ENCODE results near the gene ANKZF1.
"Not testable (repeated sequence)": the region's sequence is repeated elsewhere in the genome, so short reads cannot be mapped to it uniquely, and the experiment has no call there.

Gene ANKZF1

DNA sequence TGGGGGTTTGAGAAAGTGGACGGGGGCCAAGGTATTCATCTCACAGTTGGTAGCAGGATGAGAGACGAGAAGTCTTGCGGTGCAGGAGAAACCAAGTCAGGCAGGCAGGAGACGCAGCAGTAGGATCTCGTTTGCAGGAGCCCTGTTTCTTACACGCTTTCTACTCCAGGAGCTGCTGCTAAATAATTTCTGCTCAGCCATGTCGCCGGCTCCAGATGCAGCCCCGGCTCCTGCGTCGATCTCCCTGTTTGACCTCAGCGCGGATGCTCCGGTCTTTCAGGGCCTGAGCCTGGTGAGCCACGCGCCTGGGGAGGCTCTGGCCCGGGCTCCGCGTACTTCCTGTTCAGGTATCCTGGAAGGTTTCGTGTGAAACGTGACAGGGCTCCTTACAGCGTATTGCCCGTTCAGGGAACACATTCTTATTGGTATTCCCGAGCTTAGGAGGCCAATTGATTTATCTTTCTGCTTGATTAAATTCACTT, 494 bp downstream of the ANKZF1 start:
- FAIRE-seq: no peak

DNA sequence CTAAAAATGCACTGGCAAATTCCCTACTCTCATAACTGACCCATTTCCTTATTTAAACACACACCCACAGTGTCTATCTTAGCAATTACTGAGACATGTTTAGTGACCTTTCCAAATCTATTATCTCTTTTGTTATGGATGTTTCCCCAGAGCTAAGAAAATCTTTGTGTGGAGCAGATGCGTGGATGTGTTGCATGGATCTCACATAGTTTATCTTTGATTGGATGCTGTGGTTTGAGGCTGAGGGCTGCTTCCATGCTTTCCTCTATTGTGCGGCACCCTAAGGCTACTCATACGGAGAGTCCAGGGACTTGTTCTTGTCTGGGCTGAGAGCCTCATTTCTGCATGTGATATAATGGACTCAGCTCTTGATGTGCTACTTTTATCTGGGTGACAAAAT, 4.7 kb downstream of the ANKZF1 start:
- no peak for FAIRE-seq

DNA sequence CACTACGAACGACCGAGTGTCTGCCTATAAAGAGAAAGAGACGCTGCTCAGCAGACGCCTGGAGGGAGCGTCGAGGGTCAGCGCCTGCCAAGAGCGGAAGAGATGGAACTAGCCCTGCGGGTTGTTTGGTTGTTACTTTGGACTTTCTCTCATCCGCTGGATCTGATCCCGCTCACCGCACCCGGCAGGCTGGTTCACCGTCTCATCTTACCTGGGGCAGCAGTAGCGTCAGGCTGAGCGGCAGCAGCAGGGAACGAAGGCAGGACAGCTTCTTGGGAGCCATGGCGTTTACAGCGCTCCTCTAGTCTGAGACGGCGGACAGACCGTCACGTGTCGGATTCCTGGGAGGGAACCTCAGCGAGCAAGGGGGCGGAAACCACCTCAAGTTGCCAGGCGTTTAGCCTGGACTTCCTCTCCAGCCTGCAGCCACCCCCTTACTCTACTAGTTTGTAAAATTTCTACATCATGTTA, 13.7 kb downstream of the ANKZF1 start:
- no peak for FAIRE-seq

DNA sequence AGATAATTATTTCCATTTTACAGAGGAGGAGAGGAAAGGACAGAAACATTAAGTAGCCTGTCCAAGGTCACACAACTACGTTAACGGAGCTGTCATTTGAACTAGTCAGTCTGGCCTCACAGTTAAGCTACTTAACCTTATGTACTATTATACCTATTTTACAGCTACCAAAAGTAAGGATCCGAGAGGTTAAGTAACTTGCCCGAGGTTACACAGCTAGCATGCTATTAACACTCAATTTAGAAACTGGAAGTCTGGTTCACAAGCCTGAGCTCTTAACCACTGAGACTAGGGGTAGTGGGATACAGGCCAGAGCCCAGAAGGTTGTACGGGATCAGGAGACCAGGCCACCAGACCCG, 15.2 kb downstream of the ANKZF1 start:
- FAIRE-seq: no peak

DNA sequence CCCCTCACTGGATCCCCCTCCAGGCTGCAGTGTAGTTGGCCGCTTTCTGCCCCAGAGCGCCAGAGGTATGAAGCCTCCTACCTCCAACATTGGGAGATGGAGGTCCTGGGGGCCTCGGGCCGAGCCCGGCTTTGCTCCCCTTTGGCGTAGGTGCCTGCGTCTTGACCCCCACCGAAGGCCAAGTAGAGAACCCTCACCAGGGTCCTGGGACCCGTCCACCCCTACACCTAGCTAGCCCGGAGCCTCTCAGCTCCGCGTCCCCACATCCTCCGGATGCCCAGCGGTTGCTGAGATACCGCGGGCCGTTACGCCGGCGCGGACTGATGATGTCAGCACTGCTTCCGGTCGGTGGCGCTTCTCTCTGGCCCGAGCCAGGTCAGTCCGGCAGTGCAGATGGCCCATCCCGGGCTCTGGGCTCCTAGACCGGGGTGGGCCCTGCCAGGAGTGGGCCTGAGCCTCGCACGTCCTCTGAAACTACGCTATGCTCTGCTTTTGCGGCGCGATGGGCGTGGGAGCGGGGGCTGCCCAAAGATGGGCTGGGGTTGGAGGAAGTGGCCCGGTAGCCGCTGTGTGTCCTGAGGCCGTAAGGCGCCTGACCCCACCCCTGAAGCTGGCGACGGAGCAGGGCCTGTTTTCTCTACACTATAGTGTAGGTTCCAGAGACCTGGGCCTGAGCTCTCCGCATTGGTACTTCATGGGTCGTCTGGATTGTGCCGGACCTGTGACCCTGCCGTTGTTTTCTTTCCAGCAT, 15.7 kb downstream of the ANKZF1 start, which contains the start of the genes GLB1L and STK16:
Gene GLB1L (minus strand): TSS at position 297 of the 751 bp plus-strand sequence. CDS start 1,871 bp downstream, outside the sequence.
Gene STK16 (plus strand): TSS at position 332 of the 751 bp plus-strand sequence. CDS start 521 bp downstream, outside the sequence.
- no peak for FAIRE-seq

DNA sequence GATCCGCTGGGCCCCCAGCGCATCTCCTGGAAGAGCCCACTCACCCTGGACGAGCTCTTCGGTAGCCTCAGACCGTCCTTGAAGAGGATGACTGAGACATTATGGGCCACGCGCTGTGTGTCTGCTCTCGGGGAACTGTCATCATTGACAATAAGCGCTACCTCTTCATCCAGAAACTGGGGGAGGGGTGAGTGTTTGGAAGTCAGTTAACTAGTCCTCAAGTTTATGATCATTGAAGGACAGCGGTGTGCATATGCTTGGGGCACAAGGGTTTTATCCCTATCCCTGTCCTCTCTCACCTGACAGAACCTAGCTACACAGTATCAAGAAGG, 16.3 kb downstream of the ANKZF1 start:
- no peak for FAIRE-seq

DNA sequence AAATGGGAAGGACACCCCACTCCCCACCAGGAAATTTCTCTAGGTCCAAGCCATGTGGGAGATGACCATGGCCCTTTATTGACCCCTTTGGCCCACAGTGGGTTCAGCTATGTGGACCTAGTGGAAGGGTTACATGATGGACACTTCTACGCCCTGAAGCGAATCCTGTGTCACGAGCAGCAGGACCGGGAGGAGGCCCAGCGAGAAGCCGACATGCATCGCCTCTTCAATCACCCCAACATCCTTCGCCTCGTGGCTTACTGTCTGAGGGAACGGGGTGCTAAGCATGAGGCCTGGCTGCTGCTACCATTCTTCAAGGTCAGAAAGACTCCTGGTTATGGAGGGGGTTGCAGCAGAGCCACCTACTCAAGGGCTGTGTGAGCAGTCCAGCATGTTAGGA, 17.0 kb downstream of the ANKZF1 start:
- FAIRE-seq: no peak

DNA sequence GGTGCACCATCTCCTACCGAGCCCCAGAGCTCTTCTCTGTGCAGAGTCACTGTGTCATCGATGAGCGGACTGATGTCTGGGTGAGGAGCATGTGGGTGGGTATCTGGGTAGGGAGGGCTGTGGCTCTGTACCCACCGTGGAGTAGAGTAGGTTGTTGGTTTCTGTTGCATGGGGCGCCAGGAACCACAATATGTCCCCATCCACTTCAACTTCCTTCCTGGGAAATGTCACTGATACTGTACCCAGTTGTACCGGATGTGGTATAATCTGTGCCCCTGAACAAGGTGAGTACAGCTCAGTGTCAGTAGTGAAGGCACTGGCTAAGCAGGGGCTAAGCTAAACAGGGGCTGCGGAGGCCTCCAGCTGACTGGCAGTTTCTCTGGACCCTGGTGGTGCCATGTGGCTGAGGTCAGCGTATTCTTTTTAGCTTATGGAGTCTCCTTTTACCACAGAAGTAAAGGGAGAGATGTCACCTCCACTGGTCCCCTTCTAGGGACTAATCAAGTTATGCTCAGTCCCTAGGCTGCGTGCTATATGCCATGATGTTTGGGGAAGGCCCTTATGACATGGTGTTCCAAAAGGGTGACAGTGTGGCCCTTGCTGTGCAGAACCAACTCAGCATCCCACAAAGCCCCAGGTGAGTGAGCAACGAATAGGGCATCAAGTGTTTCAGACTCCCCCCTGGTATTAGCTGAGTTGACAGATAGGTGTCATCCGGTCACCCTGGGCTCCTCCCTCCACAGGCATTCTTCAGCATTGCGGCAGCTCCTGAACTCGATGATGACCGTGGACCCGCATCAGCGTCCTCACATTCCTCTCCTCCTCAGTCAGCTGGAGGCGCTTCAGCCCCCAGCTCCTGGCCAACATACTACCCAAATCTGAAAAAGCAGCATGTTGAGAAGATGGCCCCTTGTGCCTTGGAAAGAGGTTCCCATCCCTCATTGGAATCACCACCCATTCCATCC, 18.4 kb downstream of the ANKZF1 start:
- FAIRE-seq: no peak

DNA sequence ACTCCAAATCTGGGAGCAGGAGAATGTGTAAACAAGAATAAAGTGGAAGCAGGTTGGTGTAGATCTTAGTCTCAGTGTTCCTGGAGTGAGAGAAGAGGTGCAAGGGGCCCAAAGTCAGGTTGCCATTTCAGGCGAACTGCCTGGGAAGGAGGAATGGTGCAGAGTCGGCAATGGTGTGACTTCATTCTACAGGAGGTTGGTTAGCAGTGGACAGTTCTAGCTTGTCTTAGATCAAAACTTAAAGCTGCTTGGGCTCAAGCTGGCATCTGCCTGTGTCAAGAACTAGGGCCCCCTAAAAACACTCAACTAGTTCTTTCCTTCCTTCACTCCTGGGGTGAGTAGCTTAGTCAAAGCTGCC, 19.2 kb downstream of the ANKZF1 start:
- no peak for FAIRE-seq

DNA sequence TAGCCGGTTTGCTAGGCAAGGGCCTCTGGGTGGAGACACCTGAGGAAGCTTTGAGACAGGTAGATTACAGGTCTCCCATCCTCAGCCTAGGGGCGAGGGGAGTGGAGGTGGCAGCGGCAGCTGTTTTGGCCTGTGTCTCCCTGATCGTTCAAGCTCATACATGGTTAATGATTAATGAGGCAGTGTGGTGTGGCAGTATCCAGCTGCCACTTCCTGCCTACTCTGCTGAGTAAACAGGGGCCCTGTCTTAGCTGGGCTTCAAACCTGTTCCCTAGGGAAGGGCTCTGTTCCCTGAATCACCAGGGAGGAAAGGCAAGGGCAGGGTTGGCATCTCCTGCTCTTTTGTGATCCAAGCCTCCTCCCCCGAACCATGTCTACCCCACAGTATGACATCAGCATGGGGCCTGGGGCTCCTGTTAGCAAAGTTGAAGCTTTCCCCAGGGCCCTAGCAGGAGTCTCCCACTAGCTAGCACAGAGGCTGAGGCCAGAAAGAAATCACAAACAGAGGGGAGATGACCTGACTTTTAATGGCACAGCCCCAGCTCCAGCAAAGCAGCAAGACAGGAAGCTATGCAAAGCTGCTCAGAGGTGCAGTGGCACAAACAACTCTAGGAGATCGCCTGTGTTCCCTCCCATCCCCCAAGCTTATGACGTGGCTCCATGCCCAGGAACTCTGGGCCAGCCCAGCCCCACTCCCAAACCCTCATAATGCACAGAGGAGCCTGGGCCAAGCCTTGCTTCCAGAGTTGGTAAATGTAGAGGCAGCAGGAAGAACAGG, 19.8 kb downstream of the ANKZF1 start:
- FAIRE-seq: no peak

DNA sequence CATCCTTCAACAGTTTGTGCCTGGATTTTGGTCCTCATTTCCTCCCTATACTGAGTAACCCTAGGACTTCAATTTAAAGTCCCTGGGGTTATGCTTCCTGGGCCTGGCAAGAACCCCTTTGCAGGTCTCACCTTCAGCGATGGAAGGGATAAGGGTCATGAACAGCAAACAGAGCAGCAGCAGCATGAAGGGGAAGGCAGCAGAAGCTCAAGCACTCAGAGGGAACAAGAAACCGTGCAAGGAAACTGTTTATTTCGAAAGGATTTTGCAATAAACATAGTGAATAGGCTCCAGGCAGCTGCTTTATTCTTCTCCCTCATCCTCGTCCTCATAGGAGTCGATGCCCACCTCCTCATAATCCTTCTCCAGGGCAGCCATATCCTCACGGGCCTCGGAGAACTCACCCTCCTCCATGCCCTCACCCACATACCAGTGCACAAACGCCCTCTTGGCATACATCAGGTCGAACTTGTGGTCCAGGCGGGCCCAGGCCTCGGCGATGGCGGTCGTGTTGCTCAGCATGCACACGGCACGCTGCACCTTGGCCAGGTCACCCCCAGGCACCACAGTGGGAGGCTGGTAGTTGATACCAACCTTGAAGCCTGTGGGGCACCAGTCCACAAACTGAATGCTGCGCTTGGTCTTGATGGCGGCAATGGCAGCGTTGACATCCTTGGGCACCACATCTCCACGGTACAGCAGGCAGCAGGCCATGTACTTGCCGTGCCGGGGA, 20.6 kb downstream of the ANKZF1 start:
- FAIRE-seq: no peak

DNA sequence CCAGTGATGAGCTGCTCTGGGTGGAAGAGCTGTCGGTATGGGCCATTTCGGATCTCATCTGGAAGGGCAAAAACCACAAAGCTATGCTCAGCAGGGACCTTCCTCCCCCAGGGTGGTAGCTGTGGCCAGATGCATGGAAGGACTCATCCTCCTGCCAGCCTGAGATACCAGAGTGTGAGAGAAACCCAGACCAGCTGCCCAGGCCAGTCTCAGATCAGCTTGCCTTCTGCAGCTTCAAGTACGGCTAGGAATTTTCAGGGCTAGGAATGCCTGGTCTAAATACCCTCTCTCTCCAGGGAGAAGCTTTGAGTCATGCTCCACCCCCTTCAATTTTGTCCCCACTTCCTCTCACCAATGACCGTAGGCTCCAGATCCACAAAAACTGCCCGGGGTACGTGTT, 22.1 kb downstream of the ANKZF1 start:
- FAIRE-seq: no peak

DNA sequence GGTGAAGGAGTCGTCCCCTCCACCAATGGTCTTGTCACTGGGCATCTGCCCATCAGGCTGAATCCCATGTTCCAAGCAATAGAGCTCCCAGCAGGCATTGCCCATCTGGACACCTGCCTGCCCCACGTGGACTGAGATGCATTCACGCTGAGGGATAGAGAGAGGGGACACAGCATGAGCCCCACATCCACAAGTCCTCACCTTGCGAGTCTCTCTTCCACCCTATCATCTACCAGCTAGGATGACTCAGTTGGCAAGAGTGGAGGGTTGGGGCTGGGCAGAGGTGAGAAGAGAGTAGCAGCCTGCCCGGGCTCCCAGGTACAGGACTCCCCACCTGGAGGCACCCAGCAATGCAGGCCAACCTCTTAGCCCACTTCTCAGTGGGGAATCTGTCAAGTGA, 22.5 kb downstream of the ANKZF1 start:
- FAIRE-seq: no peak

DNA sequence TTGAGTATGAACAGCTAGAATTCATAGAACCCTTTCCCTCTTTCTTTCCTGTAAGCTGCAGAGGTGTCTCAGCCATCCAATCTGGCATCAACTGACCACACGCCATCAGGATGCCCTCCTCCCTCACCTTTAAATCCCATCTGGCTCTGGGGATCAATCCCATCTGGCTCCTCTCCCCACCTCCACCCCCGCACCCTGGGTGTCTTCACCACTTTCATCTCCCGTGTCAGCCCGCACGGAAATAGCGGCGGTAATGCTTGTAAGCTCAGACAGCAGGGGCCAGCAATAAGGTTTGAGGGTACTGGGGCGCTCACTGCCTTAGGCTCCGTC, 22.9 kb downstream of the ANKZF1 start:
- no peak for FAIRE-seq

DNA sequence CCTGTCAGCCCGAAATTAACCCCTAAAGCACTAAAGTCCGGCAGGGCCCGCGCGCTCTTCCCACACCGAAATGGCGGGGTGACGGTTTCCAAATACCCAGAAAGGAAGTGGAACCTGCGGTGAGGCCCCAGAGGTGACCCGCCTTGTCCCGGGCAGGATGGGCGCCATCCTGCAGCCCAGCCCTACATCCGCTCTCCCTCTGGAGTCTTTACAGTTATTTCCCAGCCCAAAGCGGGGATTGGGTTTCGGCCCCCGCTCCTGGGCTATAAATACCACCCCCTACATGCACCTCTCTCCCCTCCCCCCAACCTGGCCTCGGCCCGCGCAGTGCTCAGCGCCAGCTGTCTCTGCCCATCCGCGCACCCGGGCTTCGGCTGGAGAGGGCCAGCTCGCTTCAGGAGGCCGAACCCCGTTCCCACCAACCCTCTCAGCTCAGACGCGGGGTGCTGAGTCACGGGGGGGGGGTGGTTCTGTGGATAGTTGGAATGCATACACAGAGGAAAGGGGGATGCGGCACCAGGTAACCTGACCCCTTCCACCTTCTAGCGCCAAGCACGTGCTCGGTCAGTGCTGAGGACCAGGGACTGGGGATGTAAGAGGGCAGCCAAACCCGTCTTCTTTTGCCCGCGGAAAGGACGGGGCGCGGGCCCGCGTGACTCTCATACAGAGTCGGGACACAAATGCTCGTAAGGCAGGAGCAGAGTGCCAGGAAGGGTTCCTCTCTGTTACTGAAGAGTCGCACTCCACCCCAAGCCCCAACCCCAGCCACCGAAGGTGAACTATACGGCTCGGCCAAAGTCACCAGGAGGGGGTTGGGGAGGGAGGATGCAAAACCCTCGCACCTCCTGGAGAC, 23.5 kb downstream of the ANKZF1 start, which contains the start of gene TUBA4B:
Gene TUBA4B (plus strand): TSS at position 344 of the 853 bp plus-strand sequence. CDS start 165 bp downstream, at position 509.
- FAIRE-seq: no peak

DNA sequence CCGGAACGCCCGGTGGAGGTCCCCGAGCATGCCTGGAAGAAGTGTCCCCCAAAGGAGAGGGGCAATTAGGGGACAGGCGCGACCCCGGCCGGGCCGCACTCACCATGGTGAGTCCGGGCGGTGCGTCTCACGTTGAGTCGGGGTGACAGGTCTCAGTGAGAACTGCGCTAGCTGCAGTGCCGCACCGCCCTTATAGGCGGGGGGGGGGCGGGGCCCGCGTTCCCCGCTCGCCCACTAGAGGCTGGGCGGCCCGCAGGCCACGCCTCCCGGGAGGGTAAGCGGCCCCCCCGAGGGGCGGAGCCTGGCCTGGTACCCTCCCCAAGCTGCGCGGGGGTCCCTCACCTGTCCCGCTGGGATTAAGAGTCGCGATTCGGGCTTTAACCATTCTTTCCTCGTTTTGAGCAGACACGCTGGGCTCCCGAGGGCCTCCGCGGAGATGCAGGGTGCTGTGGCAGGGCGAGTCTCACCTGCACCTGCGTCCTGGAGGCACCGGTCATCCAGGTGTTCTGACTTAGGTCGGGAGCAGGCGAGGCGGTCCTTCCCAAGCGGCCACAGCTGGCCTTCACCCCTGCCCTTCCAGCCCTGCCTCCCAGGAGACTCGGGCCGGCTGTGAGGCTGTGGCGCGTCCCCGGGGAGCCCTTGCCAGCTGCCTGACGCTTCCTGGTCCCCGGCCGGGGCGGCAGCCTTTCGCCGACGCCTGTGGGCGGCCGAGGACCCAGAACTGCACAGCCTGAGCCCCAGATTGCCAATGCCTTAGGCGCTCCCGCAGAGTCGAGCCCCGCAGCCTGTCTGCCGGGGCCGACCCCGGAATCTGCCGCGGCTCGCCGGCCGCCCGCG, 24.4 kb downstream of the ANKZF1 start, which contains the start of gene TUBA4A:
Gene TUBA4A (minus strand): TSS at position 166 of the 837 bp plus-strand sequence. CDS start 60 bp downstream, at position 106.
- FAIRE-seq: no peak

DNA sequence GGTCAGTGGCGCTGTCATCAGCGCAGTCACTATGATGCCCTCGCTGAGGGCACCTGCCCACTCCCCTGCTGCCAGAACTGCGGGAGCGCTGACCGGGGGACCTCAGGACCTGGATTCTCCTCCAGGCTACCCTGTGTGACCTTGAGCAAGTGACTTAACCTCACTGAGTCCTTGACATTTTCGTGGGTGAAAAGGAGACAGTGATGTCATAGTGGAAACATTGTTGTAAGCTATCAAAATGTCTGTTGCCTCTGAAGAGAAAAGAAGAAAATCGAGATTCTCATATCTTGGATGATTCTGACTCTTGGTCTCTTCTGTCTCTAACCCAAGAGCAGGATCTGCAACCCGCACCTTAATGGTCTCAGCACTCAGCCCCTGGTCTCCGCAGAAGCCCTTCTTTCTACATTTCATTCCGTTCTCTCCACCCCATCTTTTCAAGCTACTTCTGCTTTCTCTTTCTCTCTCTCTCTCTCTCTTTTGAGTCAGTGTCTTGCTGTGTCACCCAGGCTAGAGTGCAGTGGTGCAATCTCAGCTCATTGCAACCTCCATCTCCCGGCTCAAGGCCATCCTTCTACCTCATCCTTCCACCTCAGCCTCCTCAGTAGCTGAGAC, 25.1 kb downstream of the ANKZF1 start:
- FAIRE-seq: no peak

DNA sequence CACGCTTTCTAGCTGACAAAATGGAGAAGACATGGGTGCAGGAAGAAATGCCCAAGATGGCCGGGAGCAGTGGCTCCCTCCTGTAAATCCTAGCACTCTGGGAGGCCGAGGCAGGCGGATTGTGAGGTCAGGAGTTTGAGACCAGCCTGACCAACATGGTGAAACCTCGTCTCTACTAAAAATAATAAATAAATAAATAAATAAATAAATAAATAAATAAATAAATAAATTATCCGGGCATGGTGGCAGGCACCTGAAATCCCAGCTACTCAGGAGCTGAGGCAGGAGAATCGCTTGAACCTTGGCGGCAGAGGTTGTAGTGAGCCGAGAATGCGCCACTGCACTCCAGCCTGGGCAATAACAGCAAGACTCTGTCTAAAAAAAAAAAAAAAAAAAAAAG, 29.3 kb downstream of the ANKZF1 start:
- not testable (repeated sequence) for FAIRE-seq

DNA sequence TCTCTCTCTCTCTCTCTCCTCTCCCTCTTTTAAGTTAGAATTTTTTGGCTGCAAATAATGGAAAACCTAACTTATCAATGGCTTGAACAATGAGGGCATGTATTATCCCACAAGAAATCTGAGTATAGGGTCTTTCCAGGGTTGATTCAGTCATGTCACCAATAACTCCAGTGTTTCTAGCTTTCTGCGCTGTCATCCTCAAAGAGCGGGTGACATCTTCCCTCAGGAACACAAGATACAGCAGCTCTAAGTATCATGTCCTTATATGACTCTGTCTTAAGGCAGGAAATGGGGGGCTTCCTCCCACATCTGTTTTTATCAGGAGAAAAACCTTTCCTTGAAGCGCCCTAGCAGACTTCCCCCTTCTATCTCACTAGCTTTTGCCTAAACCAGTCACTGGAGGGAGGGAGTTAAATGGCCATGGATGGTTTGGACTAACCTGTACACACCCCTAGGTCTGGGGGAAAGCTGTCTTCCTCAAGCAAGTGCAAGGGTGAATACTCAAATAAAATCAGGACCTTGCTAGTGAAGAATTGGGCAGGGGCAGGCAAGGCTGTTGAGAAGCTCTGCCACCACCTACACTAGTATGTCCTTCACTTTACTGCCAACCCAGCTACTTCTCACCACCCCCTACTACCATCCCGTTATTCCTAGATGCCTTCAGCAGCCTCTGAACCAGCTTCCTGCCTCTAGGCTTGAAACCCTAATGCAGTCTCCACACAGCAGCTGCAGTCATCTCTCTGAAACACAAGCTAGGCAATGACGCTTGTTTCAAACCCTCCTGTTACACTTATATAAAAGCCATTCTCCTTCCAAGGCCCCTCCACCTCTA, 31.6 kb downstream of the ANKZF1 start:
- no peak for FAIRE-seq

Measured in TTC549 (cell line).